Stimulated activated CD8-positive, alpha-beta memory T cell treated with anti-CD3 and anti-CD28 coated beads, Interleukin-7, amount 100 ng/mL, for 48 hours (primary cell): Measurements from ENCODE around the gene AQP4.

Source experiments
- DNase-seq, 2 donors: peaks; one replicate each; pipeline ENCODE4 v3.0.0-alpha.2; 2020; ENCODE audit warnings: low read depth in 1 of 2; ENCODE audit errors: extremely low read depth in 1 of 2

The AQP4 gene, protein sequence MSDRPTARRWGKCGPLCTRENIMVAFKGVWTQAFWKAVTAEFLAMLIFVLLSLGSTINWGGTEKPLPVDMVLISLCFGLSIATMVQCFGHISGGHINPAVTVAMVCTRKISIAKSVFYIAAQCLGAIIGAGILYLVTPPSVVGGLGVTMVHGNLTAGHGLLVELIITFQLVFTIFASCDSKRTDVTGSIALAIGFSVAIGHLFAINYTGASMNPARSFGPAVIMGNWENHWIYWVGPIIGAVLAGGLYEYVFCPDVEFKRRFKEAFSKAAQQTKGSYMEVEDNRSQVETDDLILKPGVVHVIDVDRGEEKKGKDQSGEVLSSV

GRCh38 chr18:26865557-26865956, at the start of gene AQP4:
Gene AQP4, minus strand, starts transcription at chr18:26865707. Its CDS starts 18 bp downstream, at chr18:26865689.
- no peak for DNase-seq

- DNase-seq = no peak
Measured at GRCh38 chr18:26911840-26912239, 46.3 kb upstream of the AQP4 start.

- no peak for DNase-seq
Measured at GRCh38 chr18:26909599-26910290, 44.2 kb upstream of the AQP4 start.

DNA sequence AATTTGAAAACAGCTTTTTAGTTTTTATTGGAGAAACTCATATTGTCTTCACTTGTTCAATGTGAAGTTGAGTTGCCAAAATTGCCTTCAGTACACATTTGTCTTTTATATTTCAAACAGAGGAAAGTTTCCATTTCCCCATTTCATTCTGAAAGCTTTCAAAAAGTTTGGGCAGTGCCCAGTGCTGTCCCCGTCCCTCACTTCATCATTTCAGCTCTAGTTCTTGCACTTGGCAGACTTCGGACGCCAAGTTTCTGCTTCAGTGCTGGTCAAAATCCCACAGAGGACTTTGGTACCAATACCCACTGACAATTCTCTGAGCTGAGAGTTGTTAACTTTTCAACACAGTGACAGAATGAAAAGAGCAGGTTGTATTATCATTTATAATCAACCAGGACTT, 43.4 kb upstream of the AQP4 start:
- DNase-seq = no peak

GRCh38 chr18:26902291-26902690, 36.8 kb upstream of the AQP4 start:
- DNase-seq = no peak

DNA sequence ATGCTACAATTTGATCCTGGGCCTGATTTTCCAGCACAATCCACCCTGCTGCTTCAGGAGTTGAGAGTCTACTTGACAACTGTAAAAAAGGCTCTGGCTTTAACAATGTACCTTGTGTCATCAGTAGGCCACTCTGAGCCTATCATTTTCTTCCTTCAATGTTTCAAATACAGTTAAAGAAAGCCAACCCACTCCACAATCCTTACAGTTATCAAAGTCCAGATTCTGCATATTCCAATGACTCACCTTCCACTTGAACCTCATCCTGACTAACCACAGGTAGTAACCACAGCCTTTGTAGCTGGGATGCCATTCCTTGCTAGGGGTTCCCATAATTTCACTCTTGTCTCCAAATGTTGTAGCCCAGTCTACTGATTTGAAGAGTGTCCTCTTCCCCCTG, 35.5 kb upstream of the AQP4 start:
- DNase-seq = no peak

DNA sequence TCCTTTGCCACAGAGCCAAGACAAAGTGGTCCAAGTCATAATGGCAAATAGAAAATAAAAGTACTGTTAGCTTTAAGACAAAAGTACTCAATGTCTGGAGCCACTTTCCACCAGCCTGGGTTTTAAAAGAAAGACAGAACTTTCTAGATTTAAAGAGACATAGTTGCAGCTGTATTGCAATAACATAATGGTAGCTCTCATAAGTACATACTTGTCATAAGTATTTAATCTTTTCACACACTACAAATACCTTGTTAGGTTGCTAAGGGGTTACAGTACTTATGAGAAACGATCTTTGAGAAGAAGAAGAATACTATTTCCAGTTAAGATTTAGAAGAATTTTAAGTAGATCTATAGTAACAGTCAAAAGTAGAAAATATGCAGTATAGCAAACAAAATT, 28.9 kb upstream of the AQP4 start:
- DNase-seq = no peak

- no peak for DNase-seq
Measured at GRCh38 chr18:26893996-26894395, 28.5 kb upstream of the AQP4 start.

DNA sequence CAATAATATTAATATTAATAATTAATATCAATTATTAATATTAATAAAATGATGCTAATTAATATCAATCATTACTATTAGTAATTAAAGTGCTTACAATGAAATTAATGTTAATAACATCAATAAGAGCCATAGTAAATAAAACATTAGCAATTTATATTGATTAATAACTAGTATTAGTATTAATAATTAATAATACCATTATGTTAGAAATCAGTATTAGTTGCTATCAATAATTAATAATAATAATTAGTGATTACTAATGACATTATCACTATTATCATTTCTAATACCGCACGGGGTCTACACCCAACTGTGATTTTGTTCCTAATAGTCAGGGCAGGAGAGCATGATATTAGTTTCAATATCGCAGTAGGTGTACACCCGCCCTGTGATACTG, 22.8 kb upstream of the AQP4 start:
- no peak for DNase-seq

DNA sequence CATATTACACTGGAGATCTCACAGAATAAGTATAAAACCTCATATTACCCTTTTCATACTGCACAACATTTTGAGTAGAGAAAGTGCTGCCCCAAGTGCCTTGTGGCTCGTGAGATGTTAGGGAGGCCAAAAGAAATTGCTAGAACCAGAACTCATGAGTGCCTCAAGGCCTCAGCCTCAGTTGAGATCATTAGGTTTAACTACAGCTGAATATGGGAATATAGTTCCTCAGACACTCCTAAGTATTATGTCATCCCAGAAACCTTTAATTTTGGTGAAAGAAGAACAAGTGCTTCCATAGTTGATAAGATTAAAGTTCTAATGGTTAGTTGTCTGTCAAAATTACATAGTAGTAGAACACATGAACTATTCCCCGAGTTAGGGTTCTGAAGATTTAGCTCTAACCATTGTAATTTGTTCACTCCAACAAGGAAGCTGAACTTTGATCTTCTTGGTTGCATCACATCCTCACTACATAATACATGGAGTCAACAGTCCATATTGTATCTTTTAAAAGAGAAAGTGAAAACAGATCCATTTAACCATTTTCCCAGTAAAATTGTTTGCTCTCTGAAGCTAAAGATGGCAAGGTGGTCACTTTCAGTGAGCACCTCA, 9.6 kb upstream of the AQP4 start:
- no peak for DNase-seq

GRCh38 chr18:26874283-26874682, 8.8 kb upstream of the AQP4 start:
- no peak for DNase-seq

DNA sequence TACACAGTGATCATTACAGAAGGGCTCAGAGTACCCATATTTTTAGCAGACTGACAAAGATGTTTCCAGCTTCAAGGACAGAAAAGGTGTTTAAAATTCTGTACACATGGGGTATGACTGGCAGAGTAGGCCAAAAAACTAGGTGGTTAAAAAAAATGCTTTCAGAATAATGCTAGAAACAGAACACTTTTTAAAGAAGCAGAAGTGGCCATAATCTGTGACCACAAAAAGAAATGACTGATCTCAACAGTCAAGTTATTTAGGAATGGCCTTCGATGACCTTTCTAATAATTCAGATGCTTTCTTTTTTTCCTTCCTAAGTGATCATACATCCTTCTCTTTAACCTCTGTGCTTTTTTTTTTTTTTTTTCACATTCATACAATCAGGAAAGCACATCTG, 4.1 kb upstream of the AQP4 start:
- DNase-seq = no peak

- no peak for DNase-seq
Measured at GRCh38 chr18:26868968-26869586, 3.6 kb upstream of the AQP4 start.

- no peak for DNase-seq
Measured at GRCh38 chr18:26867471-26867870, 2.0 kb upstream of the AQP4 start.

DNA sequence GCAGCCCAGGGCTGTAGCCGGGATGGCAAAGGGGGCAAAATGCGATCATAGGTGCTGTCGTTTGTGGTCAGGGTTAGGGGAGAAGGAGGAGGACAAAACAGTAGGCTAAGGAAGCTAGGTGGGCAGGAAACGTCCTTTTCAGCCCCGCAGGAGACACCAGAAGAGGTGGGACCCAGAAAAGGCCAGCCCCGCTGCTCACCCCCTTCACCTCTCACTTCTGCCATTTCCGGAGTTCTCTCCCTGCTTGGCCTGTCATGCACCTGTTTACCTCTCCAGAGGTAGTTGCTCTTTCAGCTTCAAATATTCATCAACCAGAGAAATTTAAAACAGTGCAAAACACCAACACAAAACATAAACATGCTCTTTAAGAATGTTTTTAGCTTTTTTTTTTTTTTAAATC, 849 bp downstream of the AQP4 start:
- no peak for DNase-seq

DNA sequence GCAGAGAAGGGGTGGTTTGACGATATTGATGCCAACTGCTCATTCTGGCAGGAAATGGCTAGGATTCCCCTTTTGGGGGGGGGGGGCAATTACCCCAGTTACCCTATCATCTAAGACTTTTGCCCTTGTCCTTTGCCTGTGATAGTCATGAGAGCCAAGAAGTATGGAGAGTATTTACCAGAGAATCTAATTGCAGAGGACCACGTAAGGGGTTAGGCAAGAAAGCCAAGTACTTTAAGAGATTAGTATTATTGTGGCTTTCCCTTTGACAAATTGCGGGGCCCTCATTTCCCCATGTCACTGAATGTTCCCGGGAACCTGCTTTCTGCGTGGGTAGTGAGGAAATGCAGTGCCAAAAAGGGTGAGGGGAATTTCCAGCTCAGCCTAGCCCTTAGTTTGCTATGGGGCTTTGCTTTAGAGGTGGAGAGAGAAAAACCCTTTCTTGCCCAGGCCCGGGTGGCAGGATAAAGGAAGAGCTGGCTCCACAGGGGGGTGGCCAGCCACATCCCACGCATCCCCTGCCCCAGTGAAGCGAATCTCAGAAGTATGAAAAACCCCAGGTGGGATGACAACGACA, 1.5 kb downstream of the AQP4 start:
- no peak for DNase-seq

GRCh38 chr18:26863122-26863879, 2.2 kb downstream of the AQP4 start:
- no peak for DNase-seq

GRCh38 chr18:26862084-26862483, 3.4 kb downstream of the AQP4 start:
- DNase-seq = no peak

GRCh38 chr18:26854292-26854881, 11.1 kb downstream of the AQP4 start:
- no peak for DNase-seq

GRCh38 chr18:26853401-26853800, 12.1 kb downstream of the AQP4 start:
- DNase-seq = no peak
